HG03060 (cell line): ENCODE measurements around the gene CRELD1.
A peak's percentile ranks its signal among the peaks of the same experiment; 100 is the strongest.
"Not testable (repeated sequence)": the region's sequence is repeated elsewhere in the genome, so short reads cannot be mapped to it uniquely, and the experiment has no call there.

Source experiments
- ATAC-seq: cut with Tn5 transposase; IDR thresholded peaks from one replicate; pipeline ENCODE4 v1.9.1; 2021; ENCODE audit warnings: low read depth, moderate number of reproducible peaks; ENCODE audit not compliant: unreplicated experiment

CRELD1 gene

GRCh38 chr3:9930804-9931418 lies 2.7 kb upstream of the CRELD1 start:
- no peak for ATAC-seq

GRCh38 chr3:9932535-9932842 lies 1.1 kb upstream of the CRELD1 start:
- ATAC-seq: no peak

GRCh38 chr3:9932843-9933560 lies 632 bp upstream of the CRELD1 start:
- peak; percentile 28 for ATAC-seq

- no peak for ATAC-seq
These were observed 594 bp downstream of the CRELD1 start for GRCh38 chr3:9934235-9934621.

GRCh38 chr3:9934993-9935392 lies 1.4 kb downstream of the CRELD1 start:
- no peak for ATAC-seq

GRCh38 chr3:9935966-9936510 lies 2.4 kb downstream of the CRELD1 start:
- ATAC-seq: no peak

- no peak for ATAC-seq
These were observed 4.0 kb downstream of the CRELD1 start for GRCh38 chr3:9937486-9938238.

GRCh38 chr3:9938966-9939365 lies 5.3 kb downstream of the CRELD1 start:
- no peak for ATAC-seq

GRCh38 chr3:9939906-9940305 lies 6.3 kb downstream of the CRELD1 start:
- ATAC-seq: not testable (repeated sequence)

GRCh38 chr3:9940746-9941145 lies 7.1 kb downstream of the CRELD1 start:
- ATAC-seq: no peak

GRCh38 chr3:9942164-9942563 lies 8.5 kb downstream of the CRELD1 start:
- ATAC-seq: no peak

- no peak for ATAC-seq
These were observed 9.5 kb downstream of the CRELD1 start for GRCh38 chr3:9942934-9943690.

- ATAC-seq: no peak
These were observed 10.6 kb downstream of the CRELD1 start for GRCh38 chr3:9944271-9944670.

- ATAC-seq: no peak
These were observed 11.7 kb downstream of the CRELD1 start for GRCh38 chr3:9945358-9945757.

- ATAC-seq: no peak
These were observed 12.7 kb downstream of the CRELD1 start for GRCh38 chr3:9946112-9947024.

- no peak for ATAC-seq
These were observed 13.7 kb downstream of the CRELD1 start for GRCh38 chr3:9947025-9947995.

- no peak for ATAC-seq
These were observed 15.0 kb downstream of the CRELD1 start for GRCh38 chr3:9948586-9948985.

GRCh38 chr3:9949115-9949514 lies 15.5 kb downstream of the CRELD1 start:
- ATAC-seq: no peak

GRCh38 chr3:9949626-9950025 lies 16.0 kb downstream of the CRELD1 start:
- no peak for ATAC-seq
